ENCODE data around the gene MARCO.

The MARCO gene

GRCh38 chr2:118974103-118974993 is 32.4 kb downstream of the MARCO start:
- no peak for FAIRE-seq
- DNase-seq (ENCODE audit: insufficient read length, low spot score), result no peak
- TF ChIP-seq CTCF (IDR thresholded peaks at IDR 0.05; ENCODE audit: insufficient read depth, missing control alignments), result no peak

GRCh38 chr2:118975133-118975532 is 33.1 kb downstream of the MARCO start:
- no peak for TF ChIP-seq CTCF (IDR thresholded peaks at IDR 0.05; ENCODE audit: insufficient read depth, missing control alignments)
- no peak for FAIRE-seq

GRCh38 chr2:118978064-118978463 is 36.1 kb downstream of the MARCO start:
- FAIRE-seq (no peak), DNase-seq (ENCODE audit: insufficient read length, low spot score) (no peak)
- TF ChIP-seq CTCF (IDR thresholded peaks at IDR 0.05; ENCODE audit: insufficient read depth, missing control alignments), result no peak

More at GRCh38 chr2:118975133-118975532, 33.1 kb downstream of the MARCO start:
- DNase-seq (ENCODE audit: insufficient read length, low spot score), result no peak

GRCh38 chr2:118979152-118979861 is 37.3 kb downstream of the MARCO start:
- DNase-seq (ENCODE audit: insufficient read length, low spot score), result no peak
- no peak for TF ChIP-seq CTCF (IDR thresholded peaks at IDR 0.05; ENCODE audit: insufficient read depth, missing control alignments)
- no peak for FAIRE-seq

GRCh38 chr2:118980022-118980421 is 38.0 kb downstream of the MARCO start:
- FAIRE-seq (no peak), DNase-seq (ENCODE audit: insufficient read length, low spot score) (no peak)
- no peak for TF ChIP-seq CTCF (IDR thresholded peaks at IDR 0.05; ENCODE audit: insufficient read depth, missing control alignments)

GRCh38 chr2:118980573-118980972 is 38.6 kb downstream of the MARCO start:
- no peak for TF ChIP-seq CTCF (IDR thresholded peaks at IDR 0.05; ENCODE audit: insufficient read depth, missing control alignments)
- FAIRE-seq, result no peak
- DNase-seq (ENCODE audit: insufficient read length, low spot score), result no peak

- FAIRE-seq, result no peak
These were observed 39.6 kb downstream of the MARCO start for GRCh38 chr2:118981632-118982031.

More at GRCh38 chr2:118981632-118982031, 39.6 kb downstream of the MARCO start:
- DNase-seq (ENCODE audit: insufficient read length, low spot score), result no peak
- no peak for TF ChIP-seq CTCF (IDR thresholded peaks at IDR 0.05; ENCODE audit: insufficient read depth, missing control alignments)
